Measurements from ENCODE around the gene CCDC120.

Gene CCDC120

GRCh38 chrX:49102190-49102589 is 43.4 kb downstream of the CCDC120 start:
- TF ChIP-seq GATA3 (IDR thresholded peaks at IDR 0.05; ENCODE audit: low read depth, low read length): no peak
- no peak for TF ChIP-seq GATA2 (IDR thresholded peaks at IDR 0.05; ENCODE audit: low read depth, low read length)

GRCh38 chrX:49103637-49104036 is 44.8 kb downstream of the CCDC120 start:
- no peak for TF ChIP-seq GATA2 (IDR thresholded peaks at IDR 0.05; ENCODE audit: low read depth, low read length)
- TF ChIP-seq GATA3 (IDR thresholded peaks at IDR 0.05; ENCODE audit: low read depth, low read length): no peak

GRCh38 chrX:49106296-49106695 is 47.5 kb downstream of the CCDC120 start:
- TF ChIP-seq GATA3 (IDR thresholded peaks at IDR 0.05; ENCODE audit: low read depth, low read length): no peak
- TF ChIP-seq GATA2 (IDR thresholded peaks at IDR 0.05; ENCODE audit: low read depth, low read length): no peak

DNA sequence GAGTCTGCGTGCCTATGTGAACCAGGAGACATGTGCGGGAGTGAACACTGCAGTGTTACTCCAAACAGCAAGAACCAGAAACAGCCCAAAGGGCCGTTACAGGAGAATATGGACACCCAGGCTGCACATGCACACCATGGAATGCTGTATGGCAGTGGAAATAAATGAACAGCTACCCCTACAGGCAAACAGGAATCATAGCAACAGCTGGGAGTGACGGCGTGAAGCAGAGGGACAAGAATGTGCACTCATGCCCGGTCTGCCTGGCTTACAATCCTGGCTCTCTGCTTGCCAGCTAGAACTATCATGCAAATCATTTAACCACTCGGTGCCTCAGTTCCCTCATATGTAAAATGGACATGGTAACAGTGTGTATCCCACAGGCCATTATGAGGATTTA is 48.1 kb downstream of the CCDC120 start:
- no peak for TF ChIP-seq GATA2 (IDR thresholded peaks at IDR 0.05; ENCODE audit: low read depth, low read length)
- no peak for TF ChIP-seq GATA3 (IDR thresholded peaks at IDR 0.05; ENCODE audit: low read depth, low read length)

DNA sequence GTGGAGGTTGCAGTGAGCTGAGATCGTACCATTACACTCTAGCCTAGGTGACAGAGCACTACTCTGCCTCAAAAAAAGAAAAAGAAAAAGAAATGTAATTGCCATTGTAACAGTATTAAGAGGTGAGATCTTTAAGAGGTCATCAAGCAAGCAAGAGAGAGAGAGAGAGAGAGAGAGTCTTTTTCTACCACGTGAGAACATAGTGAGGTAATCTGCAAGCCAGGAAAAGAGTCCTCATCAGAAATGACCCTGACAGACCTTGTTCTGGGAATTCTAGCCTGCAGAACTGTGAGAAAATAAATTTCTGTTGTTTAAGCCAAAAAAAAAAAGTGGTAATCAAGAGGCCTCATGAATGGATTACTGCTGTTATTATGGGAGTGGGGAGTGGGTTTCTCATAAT is 49.8 kb downstream of the CCDC120 start:
- no peak for TF ChIP-seq GATA3 (IDR thresholded peaks at IDR 0.05; ENCODE audit: low read depth, low read length)
- TF ChIP-seq GATA2 (IDR thresholded peaks at IDR 0.05; ENCODE audit: low read depth, low read length): no peak

DNA sequence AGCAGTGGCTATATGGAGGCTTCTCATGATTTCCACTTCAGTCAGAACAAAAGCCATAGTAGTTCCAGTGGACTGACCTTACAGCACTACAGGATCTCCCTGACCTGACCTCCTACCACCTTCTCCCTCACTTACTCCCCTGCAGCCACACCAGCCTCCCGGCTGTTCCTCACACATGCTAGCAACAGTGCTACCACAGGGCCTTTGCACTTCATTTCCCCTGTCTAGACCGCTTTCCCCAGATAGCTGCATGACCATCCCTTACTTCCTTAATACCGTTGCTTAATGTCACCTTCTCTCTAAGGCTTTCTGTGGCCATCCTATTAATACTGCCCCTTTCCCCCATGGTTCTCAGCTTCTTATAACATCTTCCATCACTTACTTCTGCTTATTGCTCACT is 51.6 kb downstream of the CCDC120 start:
- no peak for TF ChIP-seq GATA3 (IDR thresholded peaks at IDR 0.05; ENCODE audit: low read depth, low read length)
- TF ChIP-seq GATA2 (IDR thresholded peaks at IDR 0.05; ENCODE audit: low read depth, low read length): no peak

DNA sequence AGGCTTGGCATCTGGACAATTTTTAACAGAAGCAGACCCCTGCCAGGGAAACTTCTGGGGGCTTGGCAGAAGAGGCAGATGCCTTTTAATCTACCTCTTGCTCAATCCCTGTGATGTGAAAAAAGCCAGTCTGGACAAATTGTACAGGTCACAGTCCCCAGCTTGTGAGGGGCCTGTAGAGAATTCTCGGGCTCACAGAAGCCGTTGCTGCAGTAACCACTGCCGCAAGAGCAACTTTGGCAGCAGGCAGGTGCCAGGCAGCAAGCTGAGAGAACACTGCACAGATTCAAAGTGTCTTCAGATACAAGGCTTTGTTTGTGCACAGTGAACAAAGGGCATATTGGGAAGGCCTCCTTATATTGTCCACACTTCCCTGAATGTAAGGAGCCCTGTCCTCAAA is 53.0 kb downstream of the CCDC120 start:
- no peak for TF ChIP-seq GATA3 (IDR thresholded peaks at IDR 0.05; ENCODE audit: low read depth, low read length)

DNA sequence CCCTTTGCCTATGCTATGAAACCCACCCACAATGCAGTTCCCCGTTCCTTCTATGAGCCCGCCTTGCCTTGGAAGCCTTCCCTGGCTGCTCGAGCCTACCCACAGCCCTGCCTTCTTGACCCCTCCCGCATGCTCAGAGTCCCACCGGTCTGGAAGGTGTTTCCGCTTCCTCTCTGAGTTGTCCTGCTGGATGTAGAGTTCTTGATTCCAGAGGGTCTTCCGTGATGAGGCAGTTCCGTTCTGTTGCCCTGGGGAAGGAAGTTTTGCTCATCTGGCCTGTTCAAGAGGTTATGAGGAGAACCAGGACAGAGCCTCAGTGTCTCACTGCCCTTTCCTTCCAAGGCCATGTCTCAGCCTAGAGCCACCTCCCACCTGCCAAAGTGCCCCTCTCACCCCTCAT is 57.3 kb downstream of the CCDC120 start:
- TF ChIP-seq GATA3 (IDR thresholded peaks at IDR 0.05; ENCODE audit: low read depth, low read length) (no peak), GATA2 (IDR thresholded peaks at IDR 0.05; ENCODE audit: low read depth, low read length) (no peak)

- TF ChIP-seq GATA3 (IDR thresholded peaks at IDR 0.05; ENCODE audit: low read depth, low read length) (no peak), GATA2 (IDR thresholded peaks at IDR 0.05; ENCODE audit: low read depth, low read length) (no peak)
These were observed 57.9 kb downstream of the CCDC120 start for GRCh38 chrX:49116716-49117115.

GRCh38 chrX:49117581-49117980 is 58.8 kb downstream of the CCDC120 start:
- TF ChIP-seq GATA3 (IDR thresholded peaks at IDR 0.05; ENCODE audit: low read depth, low read length): no peak
- TF ChIP-seq GATA2 (IDR thresholded peaks at IDR 0.05; ENCODE audit: low read depth, low read length): no peak

All from SH-SY5Y (cell line).